Neural crest cell (in vitro differentiated cells): ENCODE results near the gene KRTAP5-2. TPM values are rescaled to one million over a fixed set of nuclear protein-coding genes. Genes with fewer than 3 reads are reported as not detected.
A peak's percentile ranks its signal among the peaks of the same experiment; 100 is the strongest.

Experiments used
- DNase-seq: peaks from one replicate; pipeline ENCODE4 v3.0.0; 2021; ENCODE audit warnings: low read depth, mixed read lengths, low spot score
- H3K27ac Mint-ChIP-seq: one replicate; pipeline ENCODE4 v1.8.0; 2021; ENCODE audit warnings: mild to moderate bottlenecking, mixed read lengths; ENCODE audit not compliant: unreplicated experiment
- H3K27me3 Mint-ChIP-seq: 2 replicates; pipeline ENCODE4 v1.8.0; 2021; ENCODE audit warnings: low read depth, mild to moderate bottlenecking, mixed read lengths
- H3K36me3 Mint-ChIP-seq: 2 replicates; pipeline ENCODE4 v1.8.0; 2021; ENCODE audit warnings: low read depth, mild to moderate bottlenecking, mixed read lengths
- H3K4me1 Mint-ChIP-seq: 2 replicates; pipeline ENCODE4 v1.8.0; 2021; ENCODE audit warnings: mixed read lengths
- H3K4me3 Mint-ChIP-seq: one replicate; pipeline ENCODE4 v1.8.0; 2021; ENCODE audit warnings: mild to moderate bottlenecking, mixed read lengths
- H3K9me3 Mint-ChIP-seq: 2 replicates; pipeline ENCODE4 v1.8.0; 2021; ENCODE audit warnings: mixed read lengths
- total RNA-seq: library from RNA; stranded (reverse); gene quantifications from 2 replicates; pipeline ENCODE4 v1.2.1, GENCODE V29; 2021
- TF ChIP-seq, protein P1 (sequence below): fragments of 200-600 bp; sonication (generic); conservative IDR thresholded peaks from 2 replicates; pipeline ENCODE4 v1.5.0; 2021; ENCODE audit warnings: antibody characterized with exemption, mild to moderate bottlenecking

KRTAP5-2 gene
- total RNA-seq, 1 donor from 2014 or later, result not detected

DNA sequence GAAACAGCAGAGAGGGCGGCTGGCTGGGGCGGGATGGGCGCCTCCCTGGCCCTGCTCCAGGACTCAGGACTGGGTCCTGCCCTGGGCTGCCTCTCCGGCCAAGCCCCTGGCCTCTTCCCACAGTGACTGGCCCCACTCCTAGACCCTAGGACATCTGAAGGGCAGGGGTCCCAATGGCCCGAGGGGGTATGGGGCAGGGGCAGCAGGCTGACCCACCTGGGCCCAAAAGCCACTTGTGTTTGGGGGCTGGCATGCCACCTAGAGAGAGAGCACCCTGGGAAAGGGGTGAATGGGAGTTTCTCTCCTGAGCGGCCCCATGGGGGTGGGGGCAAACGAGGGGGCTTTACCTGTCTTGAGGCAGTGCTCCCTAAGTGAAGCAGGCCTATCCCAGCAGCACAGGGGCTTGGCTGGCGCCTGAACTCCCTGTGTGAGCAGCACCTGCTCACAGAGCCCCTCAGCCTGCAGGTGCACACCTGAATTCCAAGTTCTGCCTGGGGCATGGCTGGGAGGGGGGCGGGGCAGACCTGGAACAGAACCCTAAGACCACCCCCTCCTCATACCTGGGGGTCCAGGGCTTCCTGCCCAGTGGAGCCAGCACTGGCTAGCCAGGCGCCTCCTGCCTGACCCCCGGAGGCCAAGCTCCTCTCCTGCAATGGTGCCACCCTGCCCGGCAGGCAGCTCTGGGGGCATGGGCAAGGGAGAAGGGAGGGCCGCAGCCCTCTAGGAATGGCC, 42.9 kb downstream of the KRTAP5-2 start:
- peaks cover 23% of the 10 kb centered on the region for H3K27me3 Mint-ChIP-seq
- TF ChIP-seq, protein P1, sequence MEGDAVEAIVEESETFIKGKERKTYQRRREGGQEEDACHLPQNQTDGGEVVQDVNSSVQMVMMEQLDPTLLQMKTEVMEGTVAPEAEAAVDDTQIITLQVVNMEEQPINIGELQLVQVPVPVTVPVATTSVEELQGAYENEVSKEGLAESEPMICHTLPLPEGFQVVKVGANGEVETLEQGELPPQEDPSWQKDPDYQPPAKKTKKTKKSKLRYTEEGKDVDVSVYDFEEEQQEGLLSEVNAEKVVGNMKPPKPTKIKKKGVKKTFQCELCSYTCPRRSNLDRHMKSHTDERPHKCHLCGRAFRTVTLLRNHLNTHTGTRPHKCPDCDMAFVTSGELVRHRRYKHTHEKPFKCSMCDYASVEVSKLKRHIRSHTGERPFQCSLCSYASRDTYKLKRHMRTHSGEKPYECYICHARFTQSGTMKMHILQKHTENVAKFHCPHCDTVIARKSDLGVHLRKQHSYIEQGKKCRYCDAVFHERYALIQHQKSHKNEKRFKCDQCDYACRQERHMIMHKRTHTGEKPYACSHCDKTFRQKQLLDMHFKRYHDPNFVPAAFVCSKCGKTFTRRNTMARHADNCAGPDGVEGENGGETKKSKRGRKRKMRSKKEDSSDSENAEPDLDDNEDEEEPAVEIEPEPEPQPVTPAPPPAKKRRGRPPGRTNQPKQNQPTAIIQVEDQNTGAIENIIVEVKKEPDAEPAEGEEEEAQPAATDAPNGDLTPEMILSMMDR, result no peak
- no peaks in the 10 kb centered on the region for H3K36me3 Mint-ChIP-seq
- no peak for DNase-seq
- H3K4me3 Mint-ChIP-seq, result no peak overlapping the region
- no peaks in the 10 kb centered on the region for H3K9me3 Mint-ChIP-seq
- no peak overlapping the region for H3K27ac Mint-ChIP-seq
- H3K4me1 Mint-ChIP-seq, result no peaks in the 10 kb centered on the region

DNA sequence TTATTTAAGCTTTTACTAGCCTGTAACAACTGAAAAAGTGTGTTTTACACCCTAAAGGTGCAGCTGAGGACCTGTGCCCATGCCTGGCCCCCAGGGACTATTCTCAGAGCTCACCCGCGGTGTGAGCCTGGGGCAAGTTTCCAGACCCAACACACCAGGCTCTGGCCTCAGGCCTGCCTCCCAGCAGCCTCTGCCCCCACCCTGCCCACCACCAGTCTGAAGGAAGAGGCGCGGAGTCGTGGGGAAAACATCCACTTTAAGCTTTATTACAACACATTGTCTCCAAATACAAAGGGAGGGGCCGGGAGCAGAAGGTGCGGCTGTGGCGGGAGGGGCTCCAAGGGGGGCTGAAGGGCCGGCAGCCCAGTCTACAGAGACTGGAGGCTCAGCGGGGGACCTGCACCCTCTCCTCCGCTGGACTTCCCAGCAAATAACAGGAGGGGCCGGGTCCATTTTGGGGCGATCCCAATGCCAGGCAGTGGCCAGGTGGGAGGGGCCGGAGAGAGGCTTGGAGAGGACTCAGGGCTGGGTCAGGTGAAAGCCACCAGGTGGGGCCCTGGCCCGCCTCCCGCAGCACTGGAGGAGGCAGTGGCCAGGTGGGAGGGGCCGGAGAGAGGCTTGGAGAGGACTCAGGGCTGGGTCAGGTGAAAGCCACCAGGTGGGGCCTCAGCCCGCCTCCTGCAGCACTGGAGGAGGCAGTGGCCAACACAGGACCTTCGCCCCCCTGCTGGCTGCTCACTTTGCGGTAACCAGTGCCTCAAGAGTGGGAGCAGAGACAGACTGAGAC, 44.1 kb downstream of the KRTAP5-2 start:
- H3K9me3 Mint-ChIP-seq, result no peaks in the 10 kb centered on the region
- peaks cover 34% of the 10 kb centered on the region for H3K27me3 Mint-ChIP-seq
- TF ChIP-seq, protein P1, result no peak
- H3K4me3 Mint-ChIP-seq, result no peak overlapping the region
- H3K36me3 Mint-ChIP-seq, result no peaks in the 10 kb centered on the region
- no peak overlapping the region for H3K27ac Mint-ChIP-seq
- peaks cover 5% of the 10 kb centered on the region for H3K4me1 Mint-ChIP-seq
- DNase-seq, result no peak

GRCh38 chr11:1549338-1550330, 48.5 kb downstream of the KRTAP5-2 start:
- Mint-ChIP-seq H3K27ac (no peak overlapping the region), H3K36me3 (no peaks in the 10 kb centered on the region), H3K4me3 (peak overlapping the region; percentile 16), H3K27me3 (peaks cover 62% of the 10 kb centered on the region), H3K9me3 (no peaks in the 10 kb centered on the region), H3K4me1 (peaks cover 5% of the 10 kb centered on the region)
- no peak for DNase-seq
- TF ChIP-seq, protein P1, result no peak

DNA sequence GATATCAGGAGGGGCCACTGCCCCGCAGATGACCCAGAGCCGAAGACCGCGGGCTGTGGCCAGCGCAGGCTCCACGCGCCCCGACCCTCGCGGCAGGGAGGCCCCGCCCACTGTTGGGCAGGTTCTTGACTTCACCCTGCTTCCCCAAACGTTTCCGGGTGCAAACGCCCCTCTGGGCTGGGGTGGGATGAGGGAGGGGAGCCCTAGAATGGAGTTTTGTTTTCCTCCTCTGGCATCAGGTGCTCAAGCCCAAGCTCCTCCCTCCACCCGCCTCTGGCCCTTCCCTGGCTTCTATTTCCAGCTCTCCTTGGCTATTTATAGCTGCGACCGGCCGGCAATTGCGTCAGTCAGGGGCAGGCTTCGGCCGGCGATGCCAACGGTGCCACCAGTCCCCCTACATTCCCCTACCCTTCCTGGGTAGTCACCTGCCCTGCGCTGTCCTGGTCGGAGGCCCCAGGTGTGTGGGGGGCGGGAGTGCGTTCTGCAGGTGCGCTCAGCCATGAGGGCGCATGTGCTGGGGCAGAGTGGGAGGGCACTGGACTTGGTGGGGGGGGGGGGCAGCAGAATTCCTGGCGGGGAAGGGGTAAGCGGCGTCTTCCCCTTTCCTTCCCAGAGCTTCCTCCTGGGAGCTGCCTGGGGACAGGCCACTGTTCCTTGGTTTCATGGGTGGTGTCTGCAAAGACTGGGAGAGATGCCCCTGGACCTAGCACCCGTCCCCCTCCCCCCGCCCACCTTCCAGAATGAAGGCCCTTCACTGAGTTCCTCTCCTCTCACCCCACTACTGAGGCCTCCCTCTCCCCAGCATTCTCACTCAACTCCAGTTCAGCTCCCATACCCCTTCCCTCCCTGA, 49.6 kb downstream of the KRTAP5-2 start:
- peaks cover 63% of the 10 kb centered on the region for H3K27me3 Mint-ChIP-seq
- DNase-seq, result no peak
- no peaks in the 10 kb centered on the region for H3K9me3 Mint-ChIP-seq

More for the DNA sequence above, 49.6 kb downstream of the KRTAP5-2 start:
- TF ChIP-seq, protein P1, result no peak
- H3K4me3 Mint-ChIP-seq, result peak overlapping the region; percentile 34
- peaks cover 5% of the 10 kb centered on the region for H3K4me1 Mint-ChIP-seq
- no peak overlapping the region for H3K27ac Mint-ChIP-seq
- no peaks in the 10 kb centered on the region for H3K36me3 Mint-ChIP-seq
